HepG2 (cell line): ENCODE measurements around the gene RSBN1L. TPM values are rescaled to one million over a fixed set of nuclear protein-coding genes. Genes with fewer than 3 reads are reported as not detected.

ENCODE experiments used
- ATAC-seq: fragments of 200-7000 bp; cut with Tn5 transposase; 3 replicates; pipeline ENCODE4 v1.9.1; 2020; ENCODE audit warnings: mild to moderate bottlenecking, moderate library complexity
- BruUV-seq: library from RNA; stranded (reverse); fragments of 400-500 nt; replicated peaks from 2 replicates; lab custom pipeline; 2021; lab: Mats Ljungman, UMichigan
- CTCF ChIA-PET: fragments of 300-600 bp; formaldehyde crosslinking; extraction: SDS; loops from one replicate; lab custom pipeline; 2021; ENCODE audit warnings: low total read pairs, inconsistent platforms, low intra/inter-chr PET ratio; lab: Yijun Ruan, JAX
- POLR2A ChIA-PET: fragments of 350-600 bp; sonication (Branson Sonifier 250); formaldehyde crosslinking; loops from one replicate; lab custom pipeline; 2020; ENCODE audit warnings: antibody characterized with exemption, inconsistent platforms; lab: Yijun Ruan, JAX
- DNase-seq: peaks from one replicate; pipeline ENCODE4 v3.0.0-alpha.2; 2015; ENCODE audit warnings: low spot score
- FAIRE-seq: peaks from 3 replicates; lab custom pipeline; 2011; peaks lifted over from hg19 to GRCh38; lab: Jason Lieb, UNC
- H2AFZ ChIP-seq: one replicate; pipeline ENCODE4 v1.6.1; 2011; ENCODE audit warnings: low read length, inconsistent platforms
- H3K27ac ChIP-seq: fragments of 300-600 bp; 3 replicates; pipeline ENCODE4 v1.8.0; 2011; ENCODE audit warnings: mixed run types, mild to moderate bottlenecking, mixed read lengths, low read length, inconsistent platforms; ENCODE audit not compliant: insufficient read depth; ENCODE audit errors: extremely low read length
- H3K27me3 ChIP-seq, 2 experiments: fragments of 200-600 bp in 1 of 2; 2 replicates in 1 of 2; 3 replicates in 1 of 2; pipeline versions ENCODE4 v1.6.0 to v1.8.0; 2011; ENCODE audit warnings: low read length in 2 of 2, mild to moderate bottlenecking in 2 of 2, moderate library complexity in 2 of 2, inconsistent platforms in 1 of 2; ENCODE audit not compliant: insufficient read depth in 2 of 2, control insufficient read depth in 1 of 2
- H3K36me3 ChIP-seq, 2 experiments: fragments of 200-600 bp in 1 of 2; replicated peaks in 1 of 2; 2 replicates in 1 of 2; 3 replicates in 1 of 2; pipeline versions ENCODE4 v1.5.1 to v1.8.0; 2011; ENCODE audit warnings: low read length in 2 of 2, inconsistent platforms in 1 of 2; ENCODE audit not compliant: insufficient read depth in 2 of 2, control insufficient read depth in 1 of 2
- H3K4me1 ChIP-seq: 2 replicates; pipeline ENCODE4 v1.5.1; 2012; ENCODE audit warnings: low read length, inconsistent platforms; ENCODE audit not compliant: insufficient read depth
- H3K4me2 ChIP-seq: 2 replicates; pipeline ENCODE4 v1.6.0; 2011; ENCODE audit warnings: low read depth, low read length, inconsistent platforms
- H3K4me3 ChIP-seq, 3 experiments: fragments of 200-600 bp in 1 of 3; sonication (generic), shearing (Covaris generic) in 1 of 3; replicated peaks in 1 of 3; 2 replicates each; pipeline ENCODE4 v1.5.1; 2011 to 2016; ENCODE audit warnings: low read length in 3 of 3, inconsistent platforms in 2 of 3, low read depth in 2 of 3, mild to moderate bottlenecking in 2 of 3, control low read depth in 1 of 3, mixed read lengths in 1 of 3; ENCODE audit not compliant: insufficient read depth in 1 of 3
- H3K79me2 ChIP-seq: one replicate; pipeline ENCODE4 v1.6.1; 2011; ENCODE audit warnings: low read length, inconsistent platforms; ENCODE audit not compliant: insufficient read depth
- H3K9ac ChIP-seq: 2 replicates; pipeline ENCODE4 v1.6.0; 2011; ENCODE audit warnings: mild to moderate bottlenecking, low read depth, low read length, inconsistent platforms; ENCODE audit not compliant: insufficient read depth
- H3K9me3 ChIP-seq: 2 replicates; pipeline ENCODE4 v1.5.1; 2012; ENCODE audit warnings: mild to moderate bottlenecking, low read length
- H4K20me1 ChIP-seq: 2 replicates; pipeline ENCODE4 v1.6.0; 2011; ENCODE audit warnings: inconsistent platforms, mild to moderate bottlenecking, low read length, moderate library complexity; ENCODE audit not compliant: insufficient read depth
- BHLHE40 ChIP-seq: IDR thresholded peaks from 2 replicates; pipeline ENCODE4 v1.6.1; 2011; ENCODE audit warnings: low read length, improper control_type of control experiment
- CBX1 ChIP-seq: IDR thresholded peaks from one replicate; pipeline ENCODE4 v1.6.1; 2016; ENCODE audit warnings: antibody characterized with exemption, low read depth
- CEBPG ChIP-seq: IDR thresholded peaks from 2 replicates; pipeline ENCODE4 v1.6.1; 2016
- HIVEP1 ChIP-seq: sonication (generic); formaldehyde crosslinking; IDR thresholded peaks from 2 replicates; pipeline ENCODE4 v1.4.0; 2020; ENCODE audit warnings: mild to moderate bottlenecking, missing genetic modification reagents
- HNRNPLL ChIP-seq: fragments of 200-400 bp; formaldehyde crosslinking; IDR thresholded peaks from 2 replicates; pipeline ENCODE4 v1.6.1; 2017; ENCODE audit warnings: mild to moderate bottlenecking, low read depth, low read length; ENCODE audit not compliant: poor library complexity, severe bottlenecking
- KMT2A ChIP-seq: sonication (generic); formaldehyde crosslinking; IDR thresholded peaks from 2 replicates; pipeline ENCODE4 v1.4.0; 2020; ENCODE audit warnings: missing genetic modification reagents
- MEIS2 ChIP-seq: sonication (generic); formaldehyde crosslinking; IDR thresholded peaks from 2 replicates; pipeline ENCODE4 v1.9.0; 2021; ENCODE audit warnings: mild to moderate bottlenecking, missing genetic modification reagents
- RNF2 ChIP-seq: fragments of 450-650 bp; conservative IDR thresholded peaks from 2 replicates; pipeline ENCODE4 v1.6.1; 2016; ENCODE audit warnings: low read depth
- SMAD3 ChIP-seq: sonication (generic); formaldehyde crosslinking; IDR thresholded peaks from 2 replicates; pipeline ENCODE4 v1.4.0; 2020; ENCODE audit warnings: missing genetic modification reagents
- SRF ChIP-seq: IDR thresholded peaks from 2 replicates; pipeline ENCODE4 v1.6.1; 2011; ENCODE audit warnings: mild to moderate bottlenecking, low read depth, low read length, moderate library complexity
- ZMAT3 ChIP-seq: sonication (generic); formaldehyde crosslinking; conservative IDR thresholded peaks from 2 replicates; pipeline ENCODE4 v1.7.0; 2021; ENCODE audit warnings: missing genetic modification reagents
- ZNF12 ChIP-seq: sonication (generic); formaldehyde crosslinking; IDR thresholded peaks from 2 replicates; pipeline ENCODE4 v1.5.0; 2020; ENCODE audit warnings: missing genetic modification reagents
- ZNF343 ChIP-seq: sonication (generic); formaldehyde crosslinking; IDR thresholded peaks from 2 replicates; pipeline ENCODE4 v1.4.0; 2020; ENCODE audit warnings: mild to moderate bottlenecking, missing genetic modification reagents
- ZNF598 ChIP-seq: sonication (generic); formaldehyde crosslinking; IDR thresholded peaks from 2 replicates; pipeline ENCODE4 v1.5.1; 2020; ENCODE audit warnings: mild to moderate bottlenecking, missing genetic modification reagents, borderline replicate concordance
- ZNF83 ChIP-seq: sonication (generic); formaldehyde crosslinking; IDR thresholded peaks from 2 replicates; pipeline ENCODE4 v1.4.0; 2020; ENCODE audit warnings: missing genetic modification reagents, mild to moderate bottlenecking, borderline replicate concordance
- WGBS: methylation state at CpG from one replicate; pipeline ENCODE4 v1.1.6; 2017; ENCODE audit warnings: low lambda C conversion rate; 5-methylcytosine and 5-hydroxymethylcytosine counted together
- in situ Hi-C: cut with HindIII; loops from 2 replicates; pipeline ENCODE4 v1.10.0; 2017; ENCODE audit warnings: low pct_unique_long_range_greater_than_20kb; ENCODE audit not compliant: extremely low pct_ligation_motif_present
- intact Hi-C: fragments of 100-400 bp; cut with micrococcal nuclease; formaldehyde crosslinking; loops from one replicate; pipeline ENCODE4 v1.10.0; 2022; ENCODE audit not compliant: unreplicated experiment
- polyA plus RNA-seq, 8 experiments: library from polyadenylated mRNA; depleted of rRNA in 3 of 8; stranded (reverse) in 7 of 8; unstranded in 1 of 8; fragments of >200 nt; fragmentation: Illumina TruSeq in 4 of 8; extraction: Trizol in 4 of 8; gene quantifications; 2 replicates each; pipeline versions ENCODE4 v1.2.1 to v1.2.3, GENCODE V29; 2011 to 2016; ENCODE audit warnings: low read depth in 4 of 8, missing spikeins in 1 of 8, mixed read lengths in 1 of 8; ENCODE audit not compliant: insufficient read depth in 1 of 8
- total RNA-seq, 5 experiments: library from RNA; depleted of rRNA; stranded (reverse); fragments of >200 nt; fragmentation: Illumina TruSeq; extraction: Trizol; gene quantifications; 2 replicates each; pipeline ENCODE4 v1.2.3, GENCODE V29; 2016; ENCODE audit warnings: low read depth in 1 of 5
- TF ChIP-seq, protein P1 (sequence below): sonication (generic); formaldehyde crosslinking; IDR thresholded peaks from 2 replicates; pipeline ENCODE4 v1.5.0; 2020; ENCODE audit warnings: mild to moderate bottlenecking, missing genetic modification reagents

Gene RSBN1L
- total and polyA plus RNA-seq, 2 of the 13 experiments (the other 11 are each of a cell fraction or from before 2014, with no cell fraction given), result 7.7 to 21.3 TPM

DNA sequence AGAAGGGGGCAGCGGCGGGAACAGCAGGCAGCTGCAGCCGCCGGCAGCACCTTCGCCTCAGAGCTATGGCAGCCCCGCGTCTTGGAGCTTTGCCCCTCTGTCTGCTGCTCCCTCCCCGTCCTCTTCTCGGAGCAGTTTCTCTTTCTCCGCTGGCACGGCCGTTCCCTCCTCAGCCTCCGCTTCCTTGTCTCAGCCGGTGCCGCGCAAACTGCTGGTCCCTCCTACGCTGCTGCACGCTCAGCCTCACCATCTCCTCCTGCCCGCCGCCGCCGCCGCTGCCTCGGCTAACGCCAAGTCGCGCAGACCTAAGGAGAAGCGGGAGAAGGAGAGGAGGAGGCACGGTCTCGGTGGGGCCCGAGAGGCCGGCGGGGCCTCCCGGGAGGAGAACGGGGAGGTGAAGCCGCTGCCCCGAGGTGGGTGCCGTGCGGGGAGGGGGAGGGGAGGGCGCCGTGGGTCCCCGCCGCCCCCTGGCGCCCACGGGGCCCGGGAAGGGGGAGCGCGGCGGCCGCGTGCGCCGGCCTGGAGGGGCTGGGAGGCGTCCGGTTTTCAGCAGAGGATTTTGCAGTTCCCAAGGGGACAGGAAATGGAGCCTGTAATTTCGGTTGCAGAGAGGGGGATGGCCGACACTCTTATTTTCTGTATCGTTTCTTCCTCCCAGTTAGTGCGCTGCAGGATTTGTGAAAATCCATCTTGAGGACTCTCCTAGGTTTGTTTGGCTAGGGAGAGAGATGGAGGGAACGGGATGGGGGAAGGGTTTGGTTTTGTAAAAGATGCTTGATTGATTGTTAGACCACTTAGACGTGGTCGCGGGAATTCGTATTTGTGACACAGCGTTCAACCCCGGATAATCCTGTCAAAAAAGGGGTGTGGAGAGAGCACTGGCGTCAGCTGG is 630 bp downstream of the RSBN1L start (continued):
- TF ChIP-seq HIVEP1 (CRISPR knock-in tag), result no peak; the same call in 1 of the 2 replicates
- TF ChIP-seq, all 625 proteins: peak for 104

DNA sequence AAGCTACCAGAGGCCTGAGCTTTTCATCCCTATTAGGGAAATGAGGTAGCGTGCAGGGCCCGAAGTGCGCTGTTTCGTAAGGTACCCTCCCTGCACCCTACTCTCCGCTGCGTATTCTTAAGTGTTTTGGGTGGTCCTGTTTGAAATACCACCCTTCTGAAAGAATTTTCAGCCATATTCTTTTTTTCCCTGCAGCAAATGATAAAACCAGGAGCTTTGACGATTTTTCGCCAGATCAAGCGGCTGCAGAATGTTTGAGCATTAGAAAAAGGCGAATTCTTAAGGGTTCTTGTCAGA is 1.2 kb downstream of the RSBN1L start:
- 2% methylated on average over 10 of the region's 10 CpGs for WGBS
- ATAC-seq, result peak; percentile 37
- peaks cover 23% of the 10 kb centered on the region for H4K20me1 ChIP-seq
- peaks cover 90% of the 10 kb centered on the region for H3K79me2 ChIP-seq
- H3K27ac ChIP-seq, result peak overlapping the region; percentile 87
- peak; percentile 62 for FAIRE-seq
- DNase-seq, result no peak
- ChIA-PET CTCF (no interaction called here), POLR2A (no interaction called here)
- peak overlapping the region; percentile 78 for H3K4me2 ChIP-seq
- no peak for TF ChIP-seq RNF2
- TF ChIP-seq, protein P1, sequence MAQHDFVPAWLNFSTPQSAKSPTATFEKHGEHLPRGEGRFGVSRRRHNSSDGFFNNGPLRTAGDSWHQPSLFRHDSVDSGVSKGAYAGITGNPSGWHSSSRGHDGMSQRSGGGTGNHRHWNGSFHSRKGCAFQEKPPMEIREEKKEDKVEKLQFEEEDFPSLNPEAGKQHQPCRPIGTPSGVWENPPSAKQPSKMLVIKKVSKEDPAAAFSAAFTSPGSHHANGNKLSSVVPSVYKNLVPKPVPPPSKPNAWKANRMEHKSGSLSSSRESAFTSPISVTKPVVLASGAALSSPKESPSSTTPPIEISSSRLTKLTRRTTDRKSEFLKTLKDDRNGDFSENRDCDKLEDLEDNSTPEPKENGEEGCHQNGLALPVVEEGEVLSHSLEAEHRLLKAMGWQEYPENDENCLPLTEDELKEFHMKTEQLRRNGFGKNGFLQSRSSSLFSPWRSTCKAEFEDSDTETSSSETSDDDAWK (CRISPR knock-in tag), result no peak
- peak; percentile 43; the same call in 1 of the 2 replicates for TF ChIP-seq CEBPG
- TF ChIP-seq SMAD3 (CRISPR knock-in tag), result 0 out of 2 replicates have a peak, but pooled peaks have one; percentile 23
- TF ChIP-seq MEIS2, result no peak
- TF ChIP-seq CBX1, result no peak
- peak; percentile 41; the same call in 1 of the 2 replicates for TF ChIP-seq BHLHE40
- peak; percentile 81; the same call in 1 of the 2 replicates for TF ChIP-seq SRF
- TF ChIP-seq HNRNPLL, result no peak
- TF ChIP-seq ZNF83 (CRISPR knock-in tag), result no peak
- TF ChIP-seq ZNF12 (CRISPR knock-in tag), result no peak
- no peak for TF ChIP-seq ZNF598
- TF ChIP-seq ZMAT3 (CRISPR knock-in tag), result 0 out of 2 replicates have a peak, but pooled peaks have one; percentile 5
- TF ChIP-seq KMT2A (CRISPR knock-in tag), result peak; percentile 81
- peak; percentile 4; the same call in 1 of the 2 replicates for TF ChIP-seq ZNF343 (CRISPR knock-in tag)
- peak overlapping the region; percentile 99 to 100 (median 100) for H3K4me3 ChIP-seq
- intact Hi-C loops (loop anchor here (2.0 to 5.0 kb wide), 2 partner anchors 37 to 40 kb away; no protein-coding TSS in a partner anchor), in situ Hi-C loops (no loop called here)
- no peaks in the 10 kb centered on the region for H3K9me3 ChIP-seq
- H3K27me3 ChIP-seq, result no peaks in the 10 kb centered on the region; a peak in 1 of 5 replicates
- H3K9ac ChIP-seq, result peak overlapping the region; percentile 97
- peaks cover 0 to 7% of the 10 kb centered on the region in 2 experiments; a peak in 2 of 5 replicates for H3K36me3 ChIP-seq
- H2AFZ ChIP-seq, result no peak overlapping the region
- peaks cover 54% of the 10 kb centered on the region for H3K4me1 ChIP-seq
- TSS peak; percentile 49 for BruUV-seq
